RPMI8226 (cell line): ENCODE data around the gene LARGE2.
A peak's percentile ranks its signal among the peaks of the same experiment; 100 is the strongest.

Experiments
- DNase-seq: peaks from one replicate; pipeline ENCODE4 v3.0.0-alpha.2; 2015

LARGE2 gene

DNA sequence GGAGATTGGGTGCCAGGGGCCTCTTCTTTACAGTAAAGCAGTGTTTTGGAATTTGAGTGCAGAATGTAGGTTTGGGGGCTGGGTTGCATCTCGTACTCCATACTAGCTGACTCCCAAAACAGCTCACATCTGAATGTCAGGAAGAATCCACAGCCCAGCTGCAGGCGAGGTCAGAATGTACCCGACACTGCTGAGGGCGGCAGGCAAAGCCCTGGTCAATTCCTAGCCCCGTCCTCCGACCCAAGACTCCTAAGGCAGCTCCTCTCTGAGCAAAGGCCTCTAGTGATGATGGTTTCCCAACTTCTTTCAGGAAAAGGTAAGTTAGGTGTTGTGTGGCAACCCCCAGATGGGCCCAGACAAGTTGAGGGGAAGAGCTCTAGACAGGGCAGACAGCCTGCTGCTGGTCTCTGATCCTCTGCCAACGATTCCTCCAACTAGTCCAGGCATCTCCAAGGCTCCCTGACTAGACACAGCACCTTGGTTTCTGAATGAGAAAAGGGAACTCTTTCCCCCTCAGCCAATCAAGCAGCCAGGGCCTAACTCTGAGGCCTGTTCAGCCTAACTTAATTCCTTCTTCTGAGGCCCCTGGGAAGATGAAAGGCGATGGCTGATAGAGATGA, 8.6 kb downstream of the LARGE2 start:
- no peak for DNase-seq

- no peak for DNase-seq
These were observed 9.3 kb downstream of the LARGE2 start for GRCh38 chr11:45931739-45932138.

- no peak for DNase-seq
These were observed 9.8 kb downstream of the LARGE2 start for GRCh38 chr11:45932217-45932616.

GRCh38 chr11:45933131-45933831, 10.8 kb downstream of the LARGE2 start:
- no peak for DNase-seq

DNA sequence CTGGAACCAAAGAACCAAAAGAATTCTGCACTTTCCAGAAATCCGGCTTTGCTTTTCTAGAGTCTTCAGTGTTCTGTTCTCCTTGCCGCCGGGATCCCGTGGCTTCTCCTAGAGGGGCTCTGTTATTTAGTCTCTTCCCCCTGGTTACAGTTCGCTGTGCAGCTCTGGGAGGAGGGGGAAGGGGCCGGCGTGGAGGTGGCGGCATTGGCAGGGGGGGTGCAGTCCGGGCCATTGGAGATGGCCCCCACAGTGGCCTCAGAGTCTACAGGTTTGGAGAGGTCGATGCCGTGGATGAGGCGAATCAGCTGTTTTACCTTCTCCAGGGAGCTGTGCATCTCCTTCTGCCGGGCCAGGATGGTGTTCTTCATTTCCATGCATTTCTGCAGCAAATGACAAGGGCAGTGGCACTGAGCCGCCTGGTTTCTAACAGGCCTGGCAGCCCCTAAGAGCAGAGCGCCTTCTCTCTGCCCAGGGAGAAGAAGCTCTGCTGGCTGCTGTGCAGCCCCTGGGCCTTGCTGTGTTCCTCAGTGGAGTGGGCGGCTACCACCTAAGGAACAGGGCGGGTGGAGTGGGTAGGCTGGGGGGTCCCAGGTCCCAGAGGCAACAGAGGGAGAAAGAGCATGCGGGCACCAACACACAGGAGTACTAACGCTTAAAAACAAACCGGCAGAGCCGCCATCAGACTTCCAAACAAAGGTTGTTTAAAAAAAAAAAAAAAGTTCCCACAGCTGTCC, 11.6 kb downstream of the LARGE2 start:
- no peak for DNase-seq

- DNase-seq, result no peak
These were observed 12.3 kb downstream of the LARGE2 start for GRCh38 chr11:45934580-45935318.

- no peak for DNase-seq
These were observed 13.1 kb downstream of the LARGE2 start for GRCh38 chr11:45935349-45936064.

DNA sequence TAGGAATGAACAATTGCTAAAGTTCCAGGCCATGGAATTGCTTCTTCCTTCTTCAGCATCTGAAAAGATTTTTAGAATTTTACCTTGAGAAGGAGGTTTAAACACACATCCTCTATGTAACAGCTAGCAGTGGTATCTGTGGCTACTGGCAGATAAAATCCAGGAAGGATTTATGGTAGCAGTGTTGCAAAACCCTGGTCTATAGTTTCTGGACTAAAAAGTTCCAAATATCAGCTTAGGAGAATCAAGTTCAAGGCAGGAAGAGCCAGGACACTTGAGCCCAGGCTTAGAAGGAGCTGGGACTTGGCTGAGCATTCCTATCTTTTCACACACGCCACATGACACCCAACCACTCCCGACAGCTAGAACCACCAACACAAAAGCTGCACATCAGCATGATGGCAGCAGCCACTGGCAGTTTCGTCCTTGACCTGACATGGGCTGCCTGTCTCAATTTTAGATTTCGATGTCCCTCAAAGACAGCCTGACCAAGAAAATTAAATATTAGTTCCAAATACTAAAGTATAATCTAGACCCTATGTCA, 14.1 kb downstream of the LARGE2 start:
- DNase-seq, result no peak

DNA sequence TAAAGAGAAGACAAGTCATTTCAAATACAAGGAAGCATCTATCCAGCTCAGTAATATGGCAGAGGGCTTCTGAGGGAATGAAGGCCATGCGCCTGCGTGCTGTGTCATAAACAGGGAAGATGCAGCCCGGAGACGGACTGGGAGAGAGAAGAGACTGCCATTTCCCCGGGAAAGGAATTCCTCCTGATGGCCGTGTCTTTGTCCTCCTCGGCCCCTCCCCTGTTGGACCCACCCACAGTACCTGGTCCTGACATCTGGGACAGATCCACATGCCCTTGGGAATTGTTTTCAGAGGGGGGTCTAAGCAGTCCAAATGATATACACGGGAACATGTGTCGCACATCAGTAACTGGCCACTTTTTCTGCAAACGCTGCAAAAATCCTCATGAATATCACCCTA, 15.5 kb downstream of the LARGE2 start:
- no peak for DNase-seq

- DNase-seq, result no peak
These were observed 17.4 kb downstream of the LARGE2 start for GRCh38 chr11:45939836-45940235.

DNA sequence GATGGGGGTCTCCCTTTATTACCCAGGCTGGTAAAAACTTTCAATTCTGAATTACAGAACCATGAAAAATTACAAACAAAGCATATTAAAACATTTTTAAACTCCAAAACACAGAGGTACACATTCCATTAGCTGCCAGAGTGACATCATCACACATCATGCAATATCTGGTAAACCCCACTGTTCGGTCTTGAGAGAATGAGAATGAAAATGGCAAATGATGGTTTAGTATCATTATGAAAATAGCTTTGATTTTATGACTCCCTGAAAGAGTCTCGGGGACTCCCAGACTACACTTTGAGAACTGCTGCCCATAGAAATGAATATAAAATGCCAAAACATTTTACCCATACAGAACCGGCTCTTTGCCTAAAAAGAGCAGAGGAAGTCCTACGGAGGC, 18.8 kb downstream of the LARGE2 start:
- DNase-seq, result no peak

DNA sequence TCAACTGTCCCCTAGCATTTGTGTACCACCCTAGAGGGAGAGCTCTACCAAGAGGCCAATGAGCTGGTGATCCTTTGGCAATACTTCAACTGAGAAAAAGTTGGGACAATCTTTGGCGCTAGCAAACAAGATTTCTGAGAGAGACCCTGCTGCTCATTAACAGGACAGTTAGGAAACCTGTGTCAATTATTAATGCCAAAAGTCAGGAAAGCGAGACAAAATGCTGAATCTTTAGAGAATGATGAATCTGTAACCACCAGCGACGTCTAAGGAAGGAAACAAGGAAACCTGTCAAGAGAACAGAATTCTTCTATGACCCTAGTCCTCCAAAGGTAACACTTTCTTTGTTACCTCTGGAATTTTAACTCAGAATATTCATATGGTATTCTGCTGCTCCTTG, 19.9 kb downstream of the LARGE2 start:
- DNase-seq, result no peak

DNA sequence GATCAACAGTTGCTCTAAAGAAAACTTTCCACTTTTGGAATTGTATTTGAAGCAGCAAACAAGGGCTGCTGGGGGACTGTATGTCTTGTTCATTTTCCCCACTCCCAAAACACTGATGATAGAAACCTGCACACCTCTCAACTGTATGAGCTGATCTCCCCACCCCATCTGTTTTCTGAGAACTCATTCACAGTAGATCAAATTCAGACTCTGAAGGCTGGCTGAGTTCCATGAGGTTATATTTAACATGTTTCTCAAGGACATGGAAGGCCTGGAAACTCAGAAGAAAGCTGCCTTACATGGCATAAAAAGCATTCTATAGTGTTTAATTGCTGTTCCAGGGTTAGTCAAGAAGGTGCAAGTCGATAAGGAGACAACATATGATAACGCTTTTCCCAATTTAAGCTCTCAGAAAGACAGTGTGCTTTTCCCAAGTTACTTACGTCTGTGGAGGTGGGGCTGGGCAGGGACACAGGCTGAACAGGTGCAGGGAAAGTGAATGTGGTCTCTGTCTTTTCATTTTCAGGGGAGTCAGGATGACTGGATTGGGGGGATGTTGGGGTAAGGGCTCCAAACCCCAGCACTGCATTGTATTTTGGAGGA, 23.0 kb downstream of the LARGE2 start:
- DNase-seq, result no peak

DNA sequence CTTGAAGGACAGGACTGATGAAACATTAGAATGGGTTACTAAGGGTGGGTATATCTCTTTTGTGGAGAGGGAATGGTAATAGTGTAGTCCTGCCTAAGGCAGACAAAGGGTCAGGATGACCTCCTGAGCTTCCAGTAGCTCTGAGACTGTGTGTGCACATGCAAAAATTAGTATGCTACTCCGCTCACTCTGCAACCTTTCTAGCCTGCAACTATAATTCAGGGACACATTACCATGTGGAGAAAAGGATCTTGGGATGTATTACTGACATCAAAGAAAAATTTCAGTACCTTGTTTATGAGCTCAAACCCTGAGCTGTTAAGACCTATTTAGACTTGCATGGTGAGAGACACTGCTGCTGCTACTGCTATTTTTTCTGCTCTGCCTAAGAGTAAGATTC, 25.4 kb downstream of the LARGE2 start:
- DNase-seq, result no peak

DNA sequence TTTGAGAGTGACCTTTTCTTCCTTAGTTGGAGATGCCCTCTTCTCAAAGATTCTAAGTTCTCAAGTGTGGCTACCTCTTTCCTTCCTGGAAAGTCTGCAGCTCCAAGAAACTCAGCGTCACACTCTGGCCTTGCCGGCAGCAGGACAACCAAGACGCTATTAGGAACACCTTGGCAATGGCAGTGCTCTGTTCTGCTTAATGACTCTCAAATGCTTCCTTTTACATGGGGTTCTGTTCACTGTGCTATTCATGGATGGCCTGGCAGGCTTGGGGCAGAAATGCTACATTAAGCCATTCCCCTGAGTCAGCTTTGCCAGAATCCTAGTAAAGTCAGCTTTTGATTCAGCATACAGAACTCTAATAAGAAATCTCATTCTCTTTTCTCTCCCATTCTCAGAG, 25.9 kb downstream of the LARGE2 start:
- DNase-seq, result no peak

DNA sequence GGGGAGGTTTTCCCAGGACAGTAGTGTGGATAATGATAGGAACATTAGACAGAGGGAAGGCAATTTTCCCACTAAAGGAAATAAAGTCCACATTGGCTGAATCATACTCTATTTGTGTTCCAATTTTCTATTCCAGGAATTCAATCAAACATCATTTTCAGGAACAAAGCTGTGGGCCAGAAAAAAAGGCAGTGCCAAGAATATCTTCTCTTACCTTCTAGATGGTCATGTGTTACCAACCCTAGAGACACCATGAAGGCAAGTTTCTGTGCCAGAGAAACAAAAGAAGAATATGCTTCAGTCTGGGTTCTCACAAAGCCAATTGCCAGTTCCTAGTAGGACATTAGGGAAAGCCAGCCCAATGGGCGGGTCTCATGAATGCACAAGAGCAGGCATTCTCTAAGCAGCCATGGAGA, 27.5 kb downstream of the LARGE2 start:
- no peak for DNase-seq

DNA sequence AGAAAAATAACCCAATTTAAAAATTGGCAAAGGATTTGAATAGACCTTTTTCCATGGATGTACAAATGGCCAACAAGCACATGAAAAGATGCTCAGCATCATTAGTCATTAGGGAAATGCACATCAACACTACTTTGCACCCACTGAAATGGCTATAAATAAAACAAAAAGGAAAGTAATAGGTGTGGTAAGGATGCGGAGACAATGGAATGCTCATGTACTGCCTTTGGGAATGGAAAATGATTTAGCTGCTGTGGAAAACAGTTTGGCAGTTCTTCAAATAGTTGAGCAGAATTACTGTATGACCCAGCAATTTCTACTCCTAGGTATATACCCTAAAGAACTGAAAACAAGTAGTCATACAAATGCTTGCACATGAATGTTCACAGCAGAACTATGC, 37.4 kb downstream of the LARGE2 start:
- no peak for DNase-seq

- DNase-seq, result no peak
These were observed 38.1 kb downstream of the LARGE2 start for GRCh38 chr11:45960387-45961095.

- DNase-seq, result no peak
These were observed 39.3 kb downstream of the LARGE2 start for GRCh38 chr11:45961751-45962240.

- peak; percentile 55 for DNase-seq
These were observed 42.5 kb downstream of the LARGE2 start for GRCh38 chr11:45964911-45965389.

DNA sequence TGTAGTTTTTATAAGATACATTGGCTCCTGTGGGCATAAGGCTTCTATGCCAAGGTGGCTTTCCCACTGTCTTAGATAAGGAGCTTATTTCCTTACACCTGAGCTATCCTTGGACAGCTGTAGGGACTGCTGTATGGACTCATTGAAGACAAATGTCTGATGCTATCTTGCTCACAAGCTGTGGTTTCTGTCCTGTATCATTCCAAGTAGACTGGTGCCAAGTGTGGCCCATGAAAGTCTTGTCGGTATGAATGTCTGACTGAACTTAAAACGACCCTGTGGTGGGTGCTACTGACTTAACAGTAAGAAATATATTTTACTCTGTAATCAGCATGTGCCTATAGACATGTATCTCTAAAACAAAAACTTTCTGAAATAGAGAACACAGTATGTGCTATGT, 45.0 kb downstream of the LARGE2 start:
- no peak for DNase-seq
